Measurements from ENCODE around the gene PRR19. TPM values are rescaled to one million over a fixed set of nuclear protein-coding genes. Genes with fewer than 3 reads are reported as not detected.

PRR19 gene
- total RNA-seq, 1 experiment from 2014 or later = 2.9 TPM

- DNase-seq (ENCODE audit: low read depth) = no peak
Measured at GRCh38 chr19:42294471-42295137, 7.3 kb upstream of the PRR19 start.

GRCh38 chr19:42295342-42295741 lies 6.6 kb upstream of the PRR19 start:
- no peak for DNase-seq (ENCODE audit: low read depth)

GRCh38 chr19:42295831-42296525 lies 6.0 kb upstream of the PRR19 start:
- DNase-seq (ENCODE audit: low read depth) = peak; percentile 59

GRCh38 chr19:42297039-42297438 lies 4.9 kb upstream of the PRR19 start:
- no peak for DNase-seq (ENCODE audit: low read depth)

GRCh38 chr19:42303101-42303464 lies 1.2 kb downstream of the PRR19 start:
- DNase-seq (ENCODE audit: low read depth) = no peak

GRCh38 chr19:42303876-42304275 lies 1.9 kb downstream of the PRR19 start:
- no peak for DNase-seq (ENCODE audit: low read depth)

- DNase-seq (ENCODE audit: low read depth) = no peak
Measured at GRCh38 chr19:42306646-42307045, 4.7 kb downstream of the PRR19 start.

GRCh38 chr19:42309686-42310085 lies 7.8 kb downstream of the PRR19 start:
- no peak for DNase-seq (ENCODE audit: low read depth)

GRCh38 chr19:42311657-42312056 lies 9.7 kb downstream of the PRR19 start:
- DNase-seq (ENCODE audit: low read depth) = peak; percentile 49

GRCh38 chr19:42312370-42312769 lies 10.4 kb downstream of the PRR19 start:
- DNase-seq (ENCODE audit: low read depth) = no peak

- peak; percentile 59 for DNase-seq (ENCODE audit: low read depth)
Measured at GRCh38 chr19:42313096-42313839, 11.3 kb downstream of the PRR19 start, which contains the start of gene TMEM145. TSS of gene TMEM145 (plus strand) at chr19:42313309. CDS start at chr19:42313377, 68 bp downstream.

- no peak for DNase-seq (ENCODE audit: low read depth)
Measured at GRCh38 chr19:42313840-42314755, 12.2 kb downstream of the PRR19 start.

- no peak for DNase-seq (ENCODE audit: low read depth)
Measured at GRCh38 chr19:42315024-42315423, 13.1 kb downstream of the PRR19 start.

- DNase-seq (ENCODE audit: low read depth) = peak; percentile 77
Measured at GRCh38 chr19:42316223-42317211, 14.6 kb downstream of the PRR19 start.

GRCh38 chr19:42317535-42317934 lies 15.6 kb downstream of the PRR19 start:
- no peak for DNase-seq (ENCODE audit: low read depth)

- no peak for DNase-seq (ENCODE audit: low read depth)
Measured at GRCh38 chr19:42322305-42322704, 20.4 kb downstream of the PRR19 start.

GRCh38 chr19:42323473-42323851 lies 21.5 kb downstream of the PRR19 start:
- DNase-seq (ENCODE audit: low read depth) = no peak

GRCh38 chr19:42323852-42324654 lies 22.1 kb downstream of the PRR19 start:
- DNase-seq (ENCODE audit: low read depth) = no peak

- no peak for DNase-seq (ENCODE audit: low read depth)
Measured at GRCh38 chr19:42324655-42325307, 22.8 kb downstream of the PRR19 start.
